GM21737 (cell line): Measurements from ENCODE around the gene NLRP6.

Experiments used
- ATAC-seq: cut with Tn5 transposase; IDR thresholded peaks from one replicate; pipeline ENCODE4 v1.9.1; 2021; ENCODE audit warnings: mild to moderate bottlenecking, moderate library complexity; ENCODE audit not compliant: unreplicated experiment

The NLRP6 gene

GRCh38 chr11:292211-293121 lies 14.3 kb downstream of the NLRP6 start:
- no peak for ATAC-seq

- no peak for ATAC-seq
These were observed 15.2 kb downstream of the NLRP6 start for GRCh38 chr11:293271-293851.

GRCh38 chr11:293852-294661 lies 15.8 kb downstream of the NLRP6 start:
- no peak for ATAC-seq

- ATAC-seq: no peak
These were observed 16.6 kb downstream of the NLRP6 start for GRCh38 chr11:294780-295179.

GRCh38 chr11:295351-296170 lies 17.4 kb downstream of the NLRP6 start:
- no peak for ATAC-seq

- ATAC-seq: no peak
These were observed 18.2 kb downstream of the NLRP6 start for GRCh38 chr11:296171-297050.

- no peak for ATAC-seq
These were observed 18.9 kb downstream of the NLRP6 start for GRCh38 chr11:297051-297585.

- no peak for ATAC-seq
These were observed 19.6 kb downstream of the NLRP6 start for GRCh38 chr11:297586-298405.

- ATAC-seq: no peak
These were observed 20.3 kb downstream of the NLRP6 start for GRCh38 chr11:298406-299065.

- ATAC-seq: no peak
These were observed 21.1 kb downstream of the NLRP6 start, which contains the start of gene IFITM5 for GRCh38 chr11:299081-299891. Gene IFITM5, minus strand, starts transcription at chr11:299526. Its CDS starts 36 bp downstream, at chr11:299490.

- ATAC-seq: no peak
These were observed 21.9 kb downstream of the NLRP6 start for GRCh38 chr11:299951-300735.

- no peak for ATAC-seq
These were observed 25.2 kb downstream of the NLRP6 start for GRCh38 chr11:303363-303762.

- no peak for ATAC-seq
These were observed 25.9 kb downstream of the NLRP6 start for GRCh38 chr11:304061-304506.

GRCh38 chr11:304915-305843 lies 27.0 kb downstream of the NLRP6 start:
- ATAC-seq: no peak

- no peak for ATAC-seq
These were observed 27.6 kb downstream of the NLRP6 start for GRCh38 chr11:305844-306211.
